ENCODE results near the gene FANCC.

Gene FANCC

DNA sequence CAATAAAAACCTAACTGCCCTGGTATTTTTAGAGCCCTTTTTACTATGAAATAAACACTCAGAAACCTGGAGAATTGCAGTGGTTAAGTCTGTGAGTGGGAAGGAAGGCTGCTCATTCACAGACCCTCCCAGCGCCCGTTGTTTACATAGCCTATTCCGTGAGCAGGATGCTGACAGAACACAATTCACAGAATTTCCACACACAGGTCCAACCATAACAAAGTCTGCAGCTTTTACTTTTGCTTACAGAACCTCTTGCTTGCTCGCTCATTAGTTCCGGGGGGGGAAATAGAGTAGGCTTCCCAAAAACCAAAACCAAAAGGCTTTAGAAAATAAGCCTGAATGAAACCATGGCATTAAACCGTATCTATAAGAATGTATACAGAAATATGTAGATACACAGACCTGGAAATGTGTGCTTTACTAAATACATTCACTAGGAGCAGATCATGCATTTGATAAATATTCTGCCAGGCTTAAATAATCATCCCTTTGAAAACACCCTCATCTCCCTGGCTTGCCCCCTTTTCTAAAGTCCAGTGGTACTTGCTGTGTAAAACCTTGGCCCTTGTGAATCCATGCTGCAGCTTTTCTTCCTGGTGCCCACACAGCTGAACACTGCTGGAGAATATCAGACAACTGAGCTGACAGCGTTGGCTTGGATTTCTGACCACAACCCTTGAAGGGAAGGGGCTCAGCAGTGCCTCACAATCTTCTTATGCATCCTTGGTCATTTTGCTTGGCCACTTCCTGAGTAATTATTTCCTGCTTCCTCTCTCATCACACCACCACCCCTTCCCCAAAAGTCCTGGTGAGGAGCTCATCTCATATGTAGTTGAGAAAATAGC, 128.0 kb downstream of the FANCC start:
- DNase-seq: peak; percentile 74

DNA sequence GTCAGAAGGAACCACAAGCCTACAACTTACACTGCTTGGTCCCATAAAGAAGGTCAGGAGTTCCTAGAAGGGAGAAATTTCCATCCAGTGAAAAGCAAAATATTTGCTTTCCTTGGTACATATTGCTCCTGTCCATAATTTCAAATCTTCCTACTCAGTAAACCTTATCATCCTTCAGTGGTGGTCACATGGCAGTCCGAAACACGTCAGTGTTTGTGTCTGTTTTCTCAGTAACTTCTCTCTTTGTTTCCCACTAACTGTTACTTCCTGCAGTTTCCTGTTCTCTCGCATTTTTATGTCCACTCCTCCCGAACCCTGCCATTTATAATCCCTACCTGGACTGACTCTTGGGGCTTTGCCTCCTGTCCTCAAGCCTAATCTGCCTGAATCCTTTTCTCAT, 129.1 kb downstream of the FANCC start:
- DNase-seq: no peak

DNA sequence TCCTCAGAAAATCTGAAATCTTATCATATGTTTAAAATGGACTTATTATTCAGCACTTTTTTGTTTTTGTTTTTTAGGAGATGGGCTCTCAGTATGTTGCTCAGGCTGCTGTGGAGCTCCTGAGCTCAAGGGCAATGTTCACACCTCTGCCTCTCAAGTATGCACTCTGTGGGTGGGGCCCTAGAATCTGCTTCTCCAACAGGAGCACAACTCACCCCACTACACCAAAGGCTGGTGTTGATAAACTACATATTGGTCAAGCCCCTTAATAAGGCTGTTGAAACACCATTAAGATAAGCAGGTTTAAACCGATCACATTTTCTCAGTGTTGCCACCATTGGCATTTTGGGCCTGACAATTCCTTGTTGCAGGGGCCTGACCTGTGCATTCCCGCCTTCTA, 131.6 kb downstream of the FANCC start:
- no peak for DNase-seq

DNA sequence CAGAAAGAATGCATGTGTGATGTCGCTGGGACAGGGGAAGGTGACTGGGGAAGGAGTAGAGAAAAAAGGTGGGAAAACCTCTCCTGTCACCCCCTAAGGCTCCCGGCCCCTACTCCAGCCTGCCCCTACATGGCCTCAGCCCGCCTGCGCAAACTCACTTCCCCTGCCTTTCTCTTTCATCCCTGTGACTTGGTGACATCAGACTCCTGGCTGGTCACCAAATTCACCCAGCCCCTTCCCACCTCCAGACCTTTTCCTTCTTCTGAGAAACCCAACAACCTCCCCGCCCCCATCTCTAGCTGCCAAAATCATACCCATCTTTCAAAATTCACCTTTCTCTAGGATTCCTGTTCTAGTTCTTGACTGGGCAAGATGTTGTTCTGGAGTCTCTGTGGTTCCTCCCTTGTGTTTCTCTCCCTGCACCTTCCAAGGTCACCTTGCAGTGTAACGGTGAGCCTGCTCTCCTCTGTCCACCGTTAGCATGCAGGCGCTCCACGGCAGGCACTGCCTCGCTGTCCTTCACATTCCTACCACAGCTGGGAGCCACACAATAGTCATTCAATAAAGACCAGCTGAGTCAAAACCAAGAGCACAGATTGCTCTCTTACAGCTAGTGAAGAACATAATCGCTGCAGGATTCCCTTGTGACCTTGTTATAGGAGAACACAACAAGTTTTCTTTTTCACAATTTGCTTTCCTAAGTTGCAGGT, 134.5 kb downstream of the FANCC start:
- peak; percentile 38 for DNase-seq

DNA sequence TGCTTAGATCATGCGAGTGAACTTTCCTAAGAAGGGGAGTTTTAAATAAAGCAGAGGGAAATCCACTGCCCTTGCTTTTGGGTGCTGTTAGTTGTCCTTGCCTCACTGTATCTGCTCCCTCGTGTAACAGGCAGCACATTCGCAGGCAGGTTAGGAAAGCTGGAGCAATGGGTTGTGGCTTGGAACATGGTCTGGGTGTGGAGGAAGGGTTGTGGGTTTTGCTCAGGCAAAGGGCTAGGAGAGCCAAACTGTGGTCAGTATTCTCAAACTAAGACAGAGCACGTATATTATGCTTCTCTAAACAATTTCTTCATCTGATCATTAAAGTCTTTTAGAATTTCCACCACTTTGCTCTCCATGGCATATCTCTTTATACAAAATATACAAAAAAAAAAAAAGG, 135.7 kb downstream of the FANCC start:
- no peak for DNase-seq

DNA sequence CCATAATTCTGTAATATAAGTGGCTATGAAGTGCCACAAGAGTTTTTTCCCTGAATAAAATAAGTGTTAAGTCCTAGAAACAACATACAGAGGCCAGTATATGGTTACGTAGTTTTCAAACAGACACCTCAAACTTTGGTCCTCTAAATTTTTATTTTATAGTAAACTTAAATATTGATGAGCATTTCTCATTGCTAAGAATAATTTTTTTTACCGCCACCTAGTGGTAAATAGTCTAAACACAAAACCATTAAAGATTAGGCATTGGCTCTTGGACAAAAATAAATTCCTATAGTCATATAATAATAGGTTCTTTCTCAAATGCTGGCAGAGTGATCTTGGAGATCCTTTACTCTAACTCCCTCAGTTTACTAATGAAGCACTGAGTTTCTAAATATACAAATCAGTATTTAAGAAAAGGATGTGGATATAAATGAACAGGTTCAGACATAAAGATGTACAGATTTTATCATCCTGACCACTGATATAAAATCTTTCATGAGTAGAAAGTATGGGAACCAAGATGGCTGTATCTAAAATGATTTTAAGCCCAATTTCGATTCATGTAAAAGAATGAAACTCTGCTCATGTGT, 136.2 kb downstream of the FANCC start:
- DNase-seq: no peak

DNA sequence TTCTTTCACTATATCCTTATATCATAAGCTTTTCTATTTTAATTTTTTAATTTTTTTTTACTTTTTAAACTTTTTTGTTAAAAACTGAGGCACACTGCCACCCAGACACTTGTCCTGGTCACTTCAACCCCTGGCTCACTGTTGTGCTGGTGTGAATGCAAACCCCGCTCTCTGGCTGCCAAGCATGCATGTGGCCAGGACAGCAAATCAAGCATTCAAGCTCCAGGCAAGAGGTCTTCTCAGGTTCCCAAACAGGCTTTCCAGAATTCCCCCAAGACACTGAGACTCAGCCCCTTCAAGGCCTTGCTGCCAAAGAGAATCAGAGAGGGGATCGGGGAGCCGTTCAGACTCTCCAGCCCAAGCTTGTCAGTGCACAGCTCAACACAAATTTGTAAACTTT, 139.9 kb downstream of the FANCC start:
- DNase-seq: no peak

DNA sequence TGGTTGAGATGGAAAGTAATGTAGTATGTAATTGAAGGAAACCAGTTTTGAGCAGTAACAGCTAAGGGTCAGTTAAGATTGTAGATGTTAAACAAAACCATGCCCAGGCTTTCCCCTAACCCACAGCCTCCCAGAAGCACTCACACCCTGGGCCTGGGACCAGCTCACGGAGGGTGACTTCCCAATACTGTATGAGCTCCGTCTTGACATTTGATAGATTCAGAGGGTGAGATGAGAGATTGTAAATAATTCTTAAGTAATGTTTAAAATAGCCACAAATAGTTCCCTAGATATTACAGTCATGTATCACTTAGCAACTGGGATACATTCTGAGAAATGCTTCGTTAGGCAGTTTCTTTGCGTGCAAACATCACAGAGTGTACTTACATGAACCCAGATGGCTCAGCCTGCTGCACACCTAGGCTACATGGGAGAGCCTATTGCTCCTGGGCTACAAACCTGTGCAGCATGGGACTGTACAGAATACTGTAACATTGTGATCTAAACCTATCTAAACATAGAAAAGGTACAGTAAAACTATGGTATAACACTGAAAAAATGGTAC, 140.7 kb downstream of the FANCC start:
- no peak for DNase-seq

DNA sequence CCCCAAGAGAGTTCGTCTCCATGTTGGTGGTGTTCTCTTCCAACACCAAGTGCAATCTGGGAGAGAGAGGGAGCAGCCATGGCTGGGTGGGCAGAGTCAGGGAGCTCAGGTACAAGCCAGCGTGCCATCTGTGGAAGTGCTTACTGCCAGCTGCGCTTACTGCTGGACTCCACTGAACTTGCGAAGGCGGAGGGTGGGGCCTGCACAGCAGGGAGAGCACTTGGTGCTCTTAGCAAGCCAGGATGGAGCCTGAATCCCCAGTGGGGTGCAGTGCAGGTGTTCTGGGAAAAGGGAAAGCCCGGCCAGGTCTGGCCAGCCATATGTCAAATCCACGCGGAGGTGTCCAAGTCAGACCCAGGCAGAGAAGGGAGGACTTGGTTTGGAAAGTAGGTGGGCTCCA, 142.0 kb downstream of the FANCC start:
- no peak for DNase-seq

DNA sequence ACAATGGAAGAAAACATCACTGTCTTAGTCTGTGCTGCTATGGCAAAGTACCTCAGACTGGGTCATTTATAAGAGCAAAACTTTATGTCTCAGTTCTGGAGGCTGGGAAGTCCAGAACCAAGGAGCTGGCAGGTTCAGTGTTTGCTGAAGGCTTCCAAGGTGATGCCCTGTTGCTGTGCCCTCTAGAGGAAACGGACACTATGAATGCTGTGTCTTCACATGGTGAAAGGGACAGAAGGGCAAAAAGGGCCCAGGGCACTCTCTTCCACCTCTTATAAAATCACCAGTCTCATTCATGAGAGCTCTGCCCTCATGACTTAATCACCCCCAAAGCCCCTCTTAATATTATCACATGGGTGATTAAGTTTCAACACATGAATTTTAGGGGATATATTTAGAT, 143.5 kb downstream of the FANCC start:
- DNase-seq: no peak

DNA sequence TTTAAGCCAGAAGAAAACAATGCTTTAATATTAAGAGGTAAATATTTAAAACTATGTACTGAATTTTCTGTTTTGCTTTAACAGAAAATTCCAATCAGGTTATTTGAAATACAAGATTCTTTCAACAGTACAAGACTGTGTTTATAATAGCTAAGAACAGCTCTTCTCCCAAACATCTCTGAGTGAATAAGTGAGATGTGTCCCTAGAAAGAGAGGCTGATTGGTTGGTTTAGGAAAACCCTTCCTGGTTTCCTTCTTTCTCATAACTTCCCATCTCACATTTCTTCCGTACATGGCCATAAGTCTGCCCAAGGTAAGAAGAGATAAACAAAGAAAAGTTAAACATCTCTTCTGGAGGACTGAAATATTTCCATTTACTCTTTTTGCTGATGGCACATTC, 145.9 kb downstream of the FANCC start:
- DNase-seq: no peak

DNA sequence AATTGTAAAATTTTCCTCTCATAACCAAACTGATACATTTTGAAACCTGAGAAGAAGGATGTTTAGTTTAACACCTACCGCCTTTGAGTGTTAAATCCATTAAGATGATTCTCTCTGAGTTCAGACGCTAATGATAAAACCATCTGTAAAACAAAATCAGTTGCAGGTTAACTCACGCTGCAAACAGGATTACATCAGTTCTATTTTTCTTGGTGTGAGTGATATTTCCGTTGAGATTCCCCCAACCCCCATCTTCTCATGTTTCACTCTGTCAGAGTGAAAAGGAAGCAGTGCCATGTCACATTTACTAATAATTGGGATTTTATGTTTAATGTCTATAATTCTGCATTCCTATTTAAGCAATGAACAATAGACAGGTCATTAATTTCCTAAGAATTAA, 146.5 kb downstream of the FANCC start:
- DNase-seq: peak; percentile 68

DNA sequence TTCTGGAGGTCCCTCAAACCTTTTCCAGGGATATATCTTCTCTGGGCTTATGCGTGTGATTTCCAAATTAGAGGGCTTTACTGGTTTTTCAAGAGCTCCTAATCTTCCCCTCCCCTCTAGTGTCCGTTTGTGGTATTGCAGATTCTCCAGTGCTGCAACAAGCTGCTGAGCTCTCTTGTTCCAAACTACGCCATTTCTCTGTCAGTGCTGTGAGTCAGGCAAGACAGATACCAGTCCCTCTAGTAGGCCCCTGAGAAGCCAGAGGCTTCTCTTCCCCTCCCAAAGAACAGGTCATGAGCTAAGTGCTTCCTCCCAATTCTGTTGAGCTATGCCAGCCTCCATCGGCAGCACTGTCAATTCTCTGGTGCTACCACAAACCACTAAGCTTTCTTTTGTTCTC, 149.5 kb downstream of the FANCC start:
- peak; percentile 82 for DNase-seq

DNA sequence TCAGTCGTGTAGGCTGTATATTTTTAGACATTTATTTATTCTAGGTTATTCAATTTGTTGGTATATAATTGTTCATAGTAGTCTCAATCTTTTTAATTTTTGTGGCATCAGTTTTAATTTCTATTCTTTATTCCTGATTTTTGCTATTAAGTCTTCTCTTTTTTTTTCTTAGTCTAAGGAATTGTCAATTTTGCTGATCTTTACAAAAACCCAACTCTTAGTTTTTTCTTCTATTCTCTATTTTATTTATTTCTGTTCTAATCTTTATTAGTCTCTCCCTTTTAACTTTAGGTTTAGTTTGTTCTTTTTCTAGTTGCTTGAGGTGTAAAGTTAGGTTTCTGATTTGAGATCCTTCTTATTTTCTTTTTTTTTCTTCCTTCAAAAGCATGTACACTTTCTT, 152.5 kb downstream of the FANCC start:
- no peak for DNase-seq

DNA sequence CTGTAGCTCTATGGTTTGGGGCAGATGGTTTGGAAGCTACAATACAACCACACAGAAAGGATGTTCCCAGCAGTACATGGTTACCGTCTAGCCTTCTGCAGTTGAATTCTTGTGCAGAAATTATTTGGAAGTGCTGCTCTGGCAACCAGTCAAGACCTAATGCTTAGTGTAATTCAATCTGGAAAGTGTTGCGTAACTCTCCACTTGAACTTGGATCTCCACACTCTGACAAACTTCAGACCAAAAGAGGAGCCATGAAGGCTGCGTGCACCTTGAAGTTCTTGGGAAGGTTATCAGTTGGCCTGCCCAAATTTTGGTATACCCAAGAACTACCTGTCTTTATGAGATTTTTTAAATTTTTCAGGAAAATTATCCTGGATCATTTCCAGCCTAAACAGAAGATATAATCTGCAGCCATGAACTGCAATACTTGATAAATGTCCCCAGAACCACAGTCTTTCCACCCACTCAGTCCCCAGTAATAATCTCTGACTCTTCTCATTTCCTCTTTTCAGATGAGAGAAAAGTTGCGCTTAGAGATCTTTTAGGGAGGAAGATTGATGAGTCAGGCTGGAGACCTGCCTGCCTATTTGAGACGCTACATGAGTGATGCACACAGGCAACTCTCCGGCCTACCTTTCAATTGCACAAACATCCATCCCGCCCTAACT, 159.9 kb downstream of the FANCC start:
- DNase-seq: peak; percentile 67

DNA sequence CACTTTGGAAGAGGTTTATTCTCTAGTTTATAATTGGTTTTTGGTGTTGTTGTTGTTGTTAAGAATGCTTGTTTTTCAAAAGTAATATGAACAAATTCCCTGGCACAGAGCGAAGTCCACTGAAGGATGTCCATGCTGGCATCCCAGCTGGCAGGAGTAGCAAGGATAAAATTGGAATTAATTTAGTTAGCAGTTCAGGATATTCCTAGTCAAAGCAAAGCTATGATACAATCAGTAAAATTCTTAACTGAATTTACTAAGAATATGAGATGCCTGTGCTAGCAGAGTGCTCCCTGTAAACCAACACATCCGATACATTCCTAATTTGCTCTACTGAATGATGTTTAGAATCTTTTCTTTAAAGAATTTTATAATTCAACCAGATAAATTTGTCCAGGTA, 161.4 kb downstream of the FANCC start:
- DNase-seq: no peak

DNA sequence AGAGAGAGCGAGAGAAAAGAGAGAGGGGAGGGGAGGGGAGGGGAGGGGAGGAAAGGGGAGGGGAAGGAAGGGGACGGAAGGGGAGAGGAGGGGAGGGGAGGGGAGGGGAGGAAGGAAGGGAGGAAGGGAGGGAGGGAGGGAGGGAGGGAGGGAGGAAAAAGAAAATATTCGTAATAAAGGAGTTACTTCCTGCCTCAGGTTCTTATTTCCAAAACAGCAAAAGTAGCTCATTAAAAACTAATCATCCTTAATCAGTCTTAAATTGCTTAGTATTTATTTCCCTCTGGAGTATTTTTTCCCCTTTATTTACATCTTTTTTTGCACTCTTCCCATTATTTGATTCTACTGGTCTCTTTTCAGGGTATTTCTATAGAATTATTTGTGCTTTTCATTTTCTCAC, 162.3 kb downstream of the FANCC start:
- no peak for DNase-seq

DNA sequence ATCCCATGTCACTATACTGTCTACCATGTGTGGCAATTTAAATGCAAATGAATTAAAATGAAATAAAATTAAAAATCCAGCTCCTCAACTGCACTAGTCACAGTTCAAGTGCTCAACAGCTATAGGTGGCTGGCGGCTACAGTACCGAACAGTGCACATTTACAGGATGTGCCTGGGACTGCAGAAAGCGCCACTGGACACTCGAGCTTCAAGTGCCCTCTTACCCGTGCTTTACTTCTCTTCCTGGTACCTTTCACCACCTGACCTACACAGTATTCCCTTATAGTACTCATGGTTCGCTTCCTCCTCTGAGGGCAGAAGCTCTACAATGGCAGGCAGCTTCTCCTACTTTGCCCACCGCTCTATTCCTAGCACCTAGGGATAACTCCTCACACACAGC, 166.6 kb downstream of the FANCC start:
- no peak for DNase-seq

DNA sequence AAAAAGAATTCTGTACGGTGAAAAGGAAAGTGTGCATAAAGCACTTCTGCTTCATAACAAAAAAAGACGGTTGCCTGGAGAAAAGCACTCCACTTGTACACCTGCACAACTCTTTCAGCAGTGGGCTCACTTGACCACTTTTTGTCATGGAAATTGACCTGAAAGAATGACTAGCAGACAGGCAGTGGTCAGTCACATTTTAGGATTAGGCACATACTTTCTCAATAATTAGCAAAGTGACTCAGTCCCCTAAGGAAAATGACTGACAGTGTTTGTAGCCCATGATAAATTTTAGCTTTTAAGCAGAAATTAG, 169.3 kb downstream of the FANCC start:
- no peak for DNase-seq

DNA sequence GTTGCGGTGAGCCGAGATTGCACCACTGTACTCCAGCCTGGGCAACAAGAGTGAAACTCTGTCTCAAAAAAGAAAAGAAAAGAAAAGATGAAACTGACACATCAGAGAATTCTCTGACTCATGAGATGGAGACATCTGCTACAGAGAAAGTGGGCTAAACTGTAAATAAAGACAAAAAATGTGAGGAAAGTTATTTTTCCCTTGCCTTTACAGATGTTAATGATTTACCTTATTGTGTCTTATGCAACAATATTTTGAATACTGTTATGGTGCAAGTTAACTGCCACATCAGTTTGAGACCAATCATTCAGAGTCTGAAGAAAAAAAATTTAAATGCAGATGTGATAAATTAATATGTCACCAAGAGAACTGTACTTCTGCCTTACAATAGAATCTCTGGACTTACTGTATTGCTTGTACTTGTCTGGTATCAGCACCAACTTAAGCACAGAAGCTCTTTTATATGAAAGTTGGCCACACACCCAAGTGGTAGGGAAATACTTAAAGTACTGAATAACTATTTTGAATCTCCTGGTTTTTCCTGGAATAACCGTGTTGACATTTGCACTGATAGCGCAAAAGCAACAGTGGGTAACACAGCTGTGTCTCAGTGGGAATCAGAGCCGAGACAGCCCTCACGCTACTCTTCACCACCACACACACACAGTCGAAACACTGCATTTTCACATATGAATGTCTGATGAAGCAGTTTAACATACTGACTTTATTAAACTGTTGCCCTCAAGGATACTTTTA, 169.9 kb downstream of the FANCC start:
- no peak for DNase-seq

DNA sequence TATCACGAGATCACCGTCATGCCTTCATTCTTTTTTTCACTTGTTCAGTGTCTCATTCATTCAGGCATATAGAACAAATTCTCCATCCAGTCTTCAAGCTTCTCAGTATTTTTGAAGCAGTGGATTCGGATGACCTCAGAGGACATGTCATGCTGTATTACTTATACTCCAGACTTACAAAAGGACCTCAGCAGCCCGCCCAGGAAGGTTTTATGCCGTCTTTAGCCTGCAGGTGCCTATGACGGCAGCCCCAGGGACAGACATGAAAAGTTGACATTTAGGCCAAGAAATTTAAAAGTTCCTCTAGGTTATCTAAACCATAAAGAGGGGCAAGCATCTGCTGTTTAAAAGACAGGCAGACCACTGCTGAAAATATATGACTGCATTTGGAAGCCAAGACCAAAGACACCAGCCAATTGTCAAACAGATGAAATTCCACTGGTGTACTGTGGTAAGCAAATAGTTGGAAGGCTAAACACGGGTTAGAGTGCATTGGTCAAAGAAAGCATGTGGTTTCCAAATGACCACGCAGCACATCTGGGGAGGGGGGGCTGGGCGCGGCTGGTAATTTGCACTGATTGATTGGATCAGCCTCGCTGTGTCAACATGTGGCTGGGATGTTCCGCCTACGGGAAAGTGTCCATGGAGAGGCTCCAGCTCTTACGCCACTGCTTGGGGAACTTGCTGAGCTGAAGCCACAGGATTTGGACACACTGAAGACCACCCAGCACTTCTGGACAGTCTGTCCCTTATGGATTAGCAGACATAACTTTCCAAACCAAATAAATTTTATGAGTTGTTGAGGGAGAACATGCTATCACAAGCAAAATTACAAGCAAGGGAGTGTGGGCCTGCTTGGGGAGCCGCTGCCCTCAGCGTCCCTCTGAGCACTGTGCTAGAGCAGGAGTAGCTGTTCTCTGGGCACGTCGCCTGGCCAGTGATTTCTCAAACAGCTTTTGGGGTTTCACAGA, 173.6 kb downstream of the FANCC start:
- no peak for DNase-seq
